NCI-H2196 (cell line): Measurements from ENCODE around the gene CCNT2.
"Not testable (repeated sequence)": the region's sequence is repeated elsewhere in the genome, so short reads cannot be mapped to it uniquely, and the experiment has no call there.

Experiments
- DNase-seq: peaks from one replicate; lab custom pipeline; 2025; ENCODE audit not compliant: unreplicated experiment; lab: John Stamatoyannopoulos, UW

CCNT2 gene

DNA sequence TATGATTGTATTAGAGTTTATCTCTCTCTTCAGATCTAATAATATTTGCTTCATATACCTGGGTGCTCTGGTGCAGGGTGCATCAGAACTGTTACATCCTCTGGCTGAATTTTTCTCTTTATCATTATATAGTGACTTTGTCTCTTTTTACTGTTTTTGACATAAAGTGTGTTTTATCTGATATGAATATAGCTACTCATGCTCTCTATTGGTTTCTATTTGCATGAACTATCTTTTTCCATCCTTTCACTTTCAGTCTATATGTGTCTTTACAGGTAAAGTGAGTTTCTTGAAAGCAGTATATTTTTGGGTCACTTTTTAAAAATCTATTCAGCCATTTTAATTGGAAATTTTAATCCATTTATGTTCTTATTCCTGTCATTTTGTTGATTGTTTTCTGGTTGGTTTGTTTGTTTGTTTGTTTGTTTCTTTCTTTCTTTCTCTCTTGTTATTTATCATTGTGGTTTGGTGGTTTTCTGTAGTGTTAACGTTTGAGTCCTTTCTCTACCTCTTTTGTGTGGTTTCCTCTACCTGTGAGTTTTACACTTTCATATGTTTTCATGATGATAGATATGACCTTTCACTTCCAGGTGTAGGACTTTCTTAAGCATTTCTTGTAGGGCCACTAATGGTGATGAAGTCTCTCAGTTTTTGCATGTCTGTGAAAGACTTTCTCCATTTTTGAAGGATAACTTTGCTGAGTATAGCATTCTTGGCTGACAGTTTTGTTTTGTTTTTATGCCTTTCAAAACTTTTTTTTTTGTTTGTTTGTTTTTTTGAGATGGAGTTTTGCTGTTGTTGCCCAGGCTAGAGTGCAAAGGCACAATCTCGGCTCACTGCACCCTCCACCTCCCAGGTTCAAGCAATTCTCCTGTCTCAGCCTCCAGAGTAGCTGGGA lies 54.9 kb downstream of the CCNT2 start:
- DNase-seq, result no peak

- DNase-seq, result no peak
These were observed 56.8 kb downstream of the CCNT2 start for GRCh38 chr2:134975281-134976009.

- no peak for DNase-seq
These were observed 57.6 kb downstream of the CCNT2 start for GRCh38 chr2:134976074-134976702.

- DNase-seq, result not testable (repeated sequence)
These were observed 58.5 kb downstream of the CCNT2 start for GRCh38 chr2:134977104-134977503.

DNA sequence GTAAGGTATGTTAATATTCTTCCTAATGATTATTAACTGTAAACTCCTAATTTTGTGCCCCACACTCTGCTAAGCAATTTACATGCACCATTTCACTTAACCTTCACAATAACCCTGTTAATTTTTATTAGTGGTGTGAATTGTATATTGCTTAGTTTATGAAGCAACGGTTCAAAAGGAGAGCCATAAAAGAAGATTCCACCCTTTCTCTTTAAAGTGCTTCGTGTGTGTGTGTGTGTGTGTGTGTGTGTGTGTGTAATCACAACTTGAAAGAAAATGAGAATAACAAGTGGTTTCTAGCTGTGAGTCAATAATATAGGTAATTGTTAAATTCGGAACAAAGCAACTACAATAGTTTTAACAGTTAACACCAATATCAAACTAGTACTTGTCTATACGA lies 60.6 kb downstream of the CCNT2 start:
- no peak for DNase-seq

- no peak for DNase-seq
These were observed 62.0 kb downstream of the CCNT2 start for GRCh38 chr2:134980639-134981038.

DNA sequence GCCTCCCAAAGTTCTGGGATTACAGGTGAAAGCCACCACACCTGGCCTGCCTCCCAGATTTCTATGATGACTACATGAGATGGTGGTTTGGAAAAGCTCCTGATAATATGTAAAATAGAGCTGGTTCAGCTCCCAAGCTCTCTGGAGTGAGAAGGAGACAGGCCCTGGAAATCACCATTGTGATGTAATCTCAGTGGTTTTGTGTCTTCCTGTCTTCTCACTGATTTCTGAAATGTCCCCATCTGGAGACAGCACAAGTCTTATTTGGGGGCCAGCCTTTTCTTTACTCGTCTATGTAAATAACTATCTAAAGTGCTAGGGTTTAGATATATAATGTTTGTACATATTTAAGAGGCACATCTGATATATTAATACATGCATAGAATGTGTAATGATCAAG lies 64.0 kb downstream of the CCNT2 start:
- no peak for DNase-seq

- DNase-seq, result no peak
These were observed 66.4 kb downstream of the CCNT2 start for GRCh38 chr2:134985061-134985460.

GRCh38 chr2:134988994-134989605 lies 70.5 kb downstream of the CCNT2 start:
- peak; percentile 20 for DNase-seq

DNA sequence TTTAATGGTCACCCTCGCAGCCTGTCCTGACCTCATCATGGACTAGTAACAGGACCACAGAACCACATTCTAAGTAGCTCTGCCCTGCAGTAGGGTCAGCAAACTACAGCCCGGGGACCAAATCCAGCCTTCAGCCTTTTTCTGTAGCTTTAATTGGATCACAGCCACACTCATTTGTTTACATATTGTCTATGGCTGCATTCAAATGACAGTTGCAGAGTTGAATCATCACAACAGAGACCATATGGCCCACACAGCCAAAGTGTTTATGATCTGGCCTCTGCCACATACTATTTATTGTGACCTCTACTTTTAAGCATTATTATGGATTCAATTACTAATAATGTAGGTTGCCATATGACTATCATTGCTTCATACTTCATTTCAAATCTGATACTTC lies 80.9 kb downstream of the CCNT2 start:
- no peak for DNase-seq

DNA sequence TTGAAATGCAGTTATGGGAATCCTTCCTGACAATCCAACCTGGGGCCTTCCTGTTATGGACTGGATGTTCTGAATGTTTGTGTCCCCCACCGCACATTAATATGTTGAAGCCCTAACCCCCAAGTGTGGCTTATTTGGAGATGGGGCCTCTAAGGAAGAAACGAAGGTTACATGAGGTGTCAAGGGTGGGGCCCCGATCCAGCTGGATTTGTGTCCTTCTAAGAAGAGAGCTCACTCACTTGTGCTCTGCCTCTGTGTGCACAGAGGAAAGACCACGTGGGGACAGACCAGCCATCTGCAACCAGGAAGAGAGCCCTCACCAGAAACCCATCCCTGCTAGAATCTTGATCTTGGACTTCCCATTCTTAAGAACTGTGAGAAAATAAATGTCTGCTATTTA lies 84.2 kb downstream of the CCNT2 start:
- no peak for DNase-seq

DNA sequence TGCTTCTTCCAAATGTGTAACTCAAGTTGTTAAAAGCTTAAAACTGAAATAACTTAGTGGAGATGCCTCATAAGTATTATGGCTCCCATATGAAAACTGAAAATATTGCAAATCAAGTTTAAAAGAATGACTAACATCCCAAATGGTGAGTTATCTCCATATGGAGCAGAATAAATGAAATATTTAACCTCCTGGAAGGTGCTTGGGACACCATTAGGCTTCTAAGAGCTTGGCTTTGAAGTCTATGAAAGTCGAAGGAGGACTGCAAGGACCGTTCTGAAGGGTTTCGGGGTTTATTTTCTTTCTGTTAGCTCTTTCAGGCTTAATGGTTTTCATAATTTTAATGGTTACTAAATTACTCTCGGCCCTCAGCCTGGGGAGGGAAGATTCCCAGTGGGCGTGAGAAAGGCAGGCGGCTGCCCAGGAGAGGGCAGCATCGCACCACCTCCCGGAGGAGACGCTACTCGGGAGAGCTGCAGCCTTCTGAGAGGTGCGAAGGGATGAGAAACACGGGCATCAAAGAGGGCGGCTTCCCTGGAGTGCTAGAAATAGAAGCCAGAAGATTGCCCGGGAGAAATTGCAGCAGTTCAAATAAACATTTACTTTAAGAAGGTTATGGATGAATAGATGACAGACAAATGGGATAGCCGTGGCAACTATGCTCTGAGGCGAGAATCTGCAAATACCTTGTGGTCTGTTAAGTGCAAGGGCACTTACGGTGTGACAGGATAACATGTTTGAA lies 85.6 kb downstream of the CCNT2 start:
- peak; percentile 84 for DNase-seq

- no peak for DNase-seq
These were observed 87.1 kb downstream of the CCNT2 start for GRCh38 chr2:135005753-135006152.
